Fibroblast of lung (primary cell): Measurements from ENCODE around the gene DPH7. TPM values are rescaled to one million over a fixed set of nuclear protein-coding genes. Genes with fewer than 3 reads are reported as not detected.

ENCODE experiments used
- DNase-seq, 2 donors: peaks; one replicate each; pipeline versions ENCODE4 v3.0.0 to v3.0.0-alpha.2; 2010; ENCODE audit warnings: low read depth in 2 of 2
- H2AFZ ChIP-seq: 2 replicates; pipeline ENCODE4 v1.5.1; 2012; ENCODE audit warnings: low read length, control low read depth, inconsistent platforms
- H3K27ac ChIP-seq: 2 replicates; pipeline ENCODE4 v1.5.1; 2011; ENCODE audit warnings: low read length, control low read depth; ENCODE audit not compliant: insufficient read depth
- H3K27me3 ChIP-seq: 2 replicates; pipeline ENCODE4 v1.5.1; 2011; ENCODE audit warnings: mild to moderate bottlenecking, low read length; ENCODE audit not compliant: control insufficient read depth, insufficient read depth
- H3K36me3 ChIP-seq: 2 replicates; pipeline ENCODE4 v1.5.1; 2011; ENCODE audit warnings: low read length; ENCODE audit not compliant: control insufficient read depth, insufficient read depth
- H3K4me1 ChIP-seq: 2 replicates; pipeline ENCODE4 v1.5.1; 2011; ENCODE audit warnings: low read length; ENCODE audit not compliant: control insufficient read depth, insufficient read depth; ENCODE audit errors: extremely low read depth
- H3K4me2 ChIP-seq: 2 replicates; pipeline ENCODE4 v1.5.1; 2011; ENCODE audit warnings: low read length, control low read depth; ENCODE audit not compliant: insufficient read depth; ENCODE audit errors: extremely low read depth
- H3K4me3 ChIP-seq, 4 experiments: fragments of 200-600 bp in 1 of 4; sonication (generic) in 1 of 4; replicated peaks in 1 of 4; 2 replicates each; pipeline ENCODE4 v1.5.1; 2011 to 2016; ENCODE audit warnings: low read length in 4 of 4, low read depth in 3 of 4, mild to moderate bottlenecking in 3 of 4, control low read depth in 2 of 4, inconsistent platforms in 1 of 4, mixed read lengths in 1 of 4; ENCODE audit not compliant: insufficient read depth in 1 of 4; ENCODE audit errors: control extremely low read depth in 1 of 4
- H3K79me2 ChIP-seq: 2 replicates; pipeline ENCODE4 v1.5.1; 2012; ENCODE audit warnings: mild to moderate bottlenecking, low read length, inconsistent platforms; ENCODE audit not compliant: control insufficient read depth, insufficient read depth
- H3K9ac ChIP-seq: 2 replicates; pipeline ENCODE4 v1.5.1; 2011; ENCODE audit warnings: mild to moderate bottlenecking, low read length, control low read depth; ENCODE audit not compliant: insufficient read depth
- H3K9me3 ChIP-seq: 2 replicates; pipeline ENCODE4 v1.5.1; 2012; ENCODE audit warnings: low read depth, low read length; ENCODE audit not compliant: control insufficient read depth, insufficient read depth
- H4K20me1 ChIP-seq: 2 replicates; pipeline ENCODE4 v1.5.1; 2011; ENCODE audit warnings: low read length; ENCODE audit not compliant: control insufficient read depth, insufficient read depth; ENCODE audit errors: extremely low read depth
- CTCF ChIP-seq, 2 donors: IDR thresholded peaks in 1 of 2; conservative IDR thresholded peaks in 1 of 2; 1 replicate in 1 of 2; 2 replicates in 1 of 2; pipeline ENCODE4 v1.5.1; 2011 to 2012; ENCODE audit warnings: low read length in 2 of 2, control low read depth in 1 of 2, inconsistent platforms in 1 of 2, low read depth in 1 of 2, mild to moderate bottlenecking in 1 of 2
- EZH2 ChIP-seq: IDR thresholded peaks from 2 replicates; pipeline ENCODE4 v1.5.1; 2012; ENCODE audit warnings: low read length, control low read depth, mild to moderate bottlenecking; ENCODE audit errors: missing control alignments
- polyA plus RNA-seq, 2 donors: library from polyadenylated mRNA; depleted of rRNA in 1 of 2; stranded (reverse) in 1 of 2; unstranded in 1 of 2; fragments of >200 nt; gene quantifications; 2 replicates each; pipeline ENCODE4 v1.2.1, GENCODE V29; 2011 to 2012; ENCODE audit warnings: missing spikeins in 1 of 2
- total RNA-seq: library from RNA; depleted of rRNA; stranded (reverse); fragments of >200 nt; gene quantifications from 2 replicates; pipeline ENCODE4 v1.2.1, GENCODE V29; 2014

DPH7 gene
- total and polyA plus RNA-seq, 2 donors (not counting 1 experiment from before 2014, with no cell fraction given) = 15.7 to 20.6 TPM

GRCh38 chr9:137564817-137565411 lies 13.8 kb downstream of the DPH7 start:
- Histone ChIP-seq H3K9ac (no peak overlapping the region), H3K36me3 (peaks cover 7% of the 10 kb centered on the region), H4K20me1 (no peaks in the 10 kb centered on the region), H3K27me3 (no peaks in the 10 kb centered on the region), H3K79me2 (no peaks in the 10 kb centered on the region), H3K27ac (no peak overlapping the region), H3K4me1 (no peaks in the 10 kb centered on the region), H2AFZ (no peak overlapping the region), H3K4me3 (no peak overlapping the region), H3K9me3 (no peaks in the 10 kb centered on the region), H3K4me2 (no peak overlapping the region)
- no peak for DNase-seq
- no peak for TF ChIP-seq EZH2
- TF ChIP-seq CTCF (conservative IDR thresholded peaks at IDR 0.05 in 1 of 2, IDR thresholded peaks at IDR 0.05 in 1 of 2; ENCODE audit: low read depth in 1 of 2, low read length in 2 of 2) = no peak

- TF ChIP-seq EZH2 = no peak
- TF ChIP-seq CTCF (conservative IDR thresholded peaks at IDR 0.05 in 1 of 2, IDR thresholded peaks at IDR 0.05 in 1 of 2; ENCODE audit: low read depth in 1 of 2, low read length in 2 of 2) = no peak
- no peaks in the 10 kb centered on the region for H3K9me3 ChIP-seq
- no peak overlapping the region for H2AFZ ChIP-seq
- no peak overlapping the region for H3K27ac ChIP-seq
- no peak overlapping the region for H3K4me2 ChIP-seq
- H4K20me1 ChIP-seq = no peaks in the 10 kb centered on the region
- H3K36me3 ChIP-seq = peaks cover 7% of the 10 kb centered on the region
- no peaks in the 10 kb centered on the region for H3K79me2 ChIP-seq
- no peaks in the 10 kb centered on the region for H3K27me3 ChIP-seq
- H3K4me1 ChIP-seq = no peaks in the 10 kb centered on the region
- no peak overlapping the region for H3K4me3 ChIP-seq
- no peak for DNase-seq
- no peak overlapping the region for H3K9ac ChIP-seq
Measured at GRCh38 chr9:137564134-137564533, 14.6 kb downstream of the DPH7 start.

- Histone ChIP-seq H3K4me3 (no peak overlapping the region), H3K27me3 (no peaks in the 10 kb centered on the region), H3K9me3 (no peaks in the 10 kb centered on the region), H3K36me3 (peaks cover 15% of the 10 kb centered on the region), H4K20me1 (no peaks in the 10 kb centered on the region), H3K27ac (no peak overlapping the region), H3K9ac (no peak overlapping the region), H3K4me2 (no peak overlapping the region), H2AFZ (no peak overlapping the region), H3K79me2 (no peaks in the 10 kb centered on the region), H3K4me1 (no peaks in the 10 kb centered on the region)
- no peak for TF ChIP-seq EZH2
- no peak for TF ChIP-seq CTCF (conservative IDR thresholded peaks at IDR 0.05 in 1 of 2, IDR thresholded peaks at IDR 0.05 in 1 of 2; ENCODE audit: low read depth in 1 of 2, low read length in 2 of 2)
- DNase-seq = no peak
Measured at GRCh38 chr9:137558127-137558526, 20.6 kb downstream of the DPH7 start.
